MCF 10A (cell line): Measurements from ENCODE around the gene ERC2. TPM values are rescaled to one million over a fixed set of nuclear protein-coding genes. Genes with fewer than 3 reads are reported as not detected.

ENCODE experiments used
- BruUV-seq: library from RNA; stranded (reverse); fragments of 400-500 nt; replicated peaks from 2 replicates; lab custom pipeline; 2021; lab: Mats Ljungman, UMichigan
- CTCF ChIA-PET: fragments of 300-600 bp; sonication (Branson Sonifier 250); formaldehyde crosslinking; extraction: SDS; loops from one replicate; lab custom pipeline; 2021; ENCODE audit warnings: antibody characterized with exemption, inconsistent platforms; lab: Yijun Ruan, JAX
- POLR2A ChIA-PET: fragments of 300-600, 350-650 bp; sonication (Branson Sonifier 250); formaldehyde crosslinking; extraction: SDS; loops from one replicate; lab custom pipeline; 2020; ENCODE audit warnings: antibody characterized with exemption, inconsistent platforms; lab: Yijun Ruan, JAX
- DNase-seq: peaks from one replicate; pipeline ENCODE4 v3.0.0-alpha.2; 2018; ENCODE audit not compliant: unreplicated experiment
- H3K27ac Mint-ChIP-seq: one replicate; pipeline ENCODE4 v1.8.0; 2022; ENCODE audit warnings: mild to moderate bottlenecking, low read depth, mixed read lengths; ENCODE audit not compliant: unreplicated experiment
- H3K27me3 Mint-ChIP-seq: one replicate; pipeline ENCODE4 v1.8.0; 2022; ENCODE audit warnings: mixed read lengths; ENCODE audit not compliant: insufficient read depth, unreplicated experiment
- H3K36me3 Mint-ChIP-seq: one replicate; pipeline ENCODE4 v1.8.0; 2022; ENCODE audit warnings: mild to moderate bottlenecking, moderate library complexity, mixed read lengths; ENCODE audit not compliant: insufficient read depth, unreplicated experiment
- H3K4me1 Mint-ChIP-seq: one replicate; pipeline ENCODE4 v1.8.0; 2022; ENCODE audit warnings: mixed read lengths; ENCODE audit not compliant: insufficient read depth, unreplicated experiment
- H3K4me3 Mint-ChIP-seq: one replicate; pipeline ENCODE4 v1.8.0; 2022; ENCODE audit warnings: mild to moderate bottlenecking, moderate library complexity, mixed read lengths; ENCODE audit not compliant: unreplicated experiment
- H3K9me3 Mint-ChIP-seq: one replicate; pipeline ENCODE4 v1.8.0; 2022; ENCODE audit warnings: mixed read lengths; ENCODE audit not compliant: unreplicated experiment
- CTCF ChIP-seq: fragments of 200-600 bp; IDR thresholded peaks from one replicate; pipeline ENCODE4 v1.8.0; 2022; ENCODE audit warnings: antibody characterized with exemption, mild to moderate bottlenecking; ENCODE audit not compliant: unreplicated experiment
- intact Hi-C: fragments of 100-400 bp; cut with micrococcal nuclease; formaldehyde crosslinking; loops from 2 replicates; pipeline ENCODE4 v1.14.1; 2022
- total RNA-seq: library from RNA; stranded (reverse); gene quantifications from 2 replicates; pipeline ENCODE4 v1.2.3, GENCODE V29; 2022

Gene ERC2
- total RNA-seq, 1 experiment from 2014 or later: 0.42 TPM

GRCh38 chr3:55486857-55487380 is 981.3 kb downstream of the ERC2 start, which contains the start of gene WNT5A:
TSS of gene WNT5A (minus strand) at chr3:55487306. CDS start at chr3:55486985, 321 bp downstream.
- Mint-ChIP-seq H3K9me3 (no peaks in the 10 kb centered on the region), H3K4me1 (peaks cover 32% of the 10 kb centered on the region), H3K36me3 (peaks cover 5% of the 10 kb centered on the region), H3K4me3 (peak within 1 kb of the TSS; percentile 97), H3K27ac (peak within 1 kb of the TSS; percentile 79), H3K27me3 (no peaks in the 10 kb centered on the region)
- intact Hi-C loops: loop anchor here (2.0 to 10.0 kb wide), 7 partner anchors 135 to 630 kb away; no protein-coding TSS in a partner anchor
- peak; percentile 56 for DNase-seq
- BruUV-seq: no TSS peak
- POLR2A ChIA-PET: interaction anchor here (0.6 to 2.2 kb wide), 14 partner anchors 10 to 764 kb away, joined by 3 to 11 read pairs (median 4); no protein-coding TSS in a partner anchor
- TF ChIP-seq CTCF: no peak
- CTCF ChIA-PET: interaction anchor here (0.6 to 2.8 kb wide), 21 partner anchors 9 to 769 kb away, joined by 3 to 28 read pairs (median 4); no protein-coding TSS in a partner anchor

DNA sequence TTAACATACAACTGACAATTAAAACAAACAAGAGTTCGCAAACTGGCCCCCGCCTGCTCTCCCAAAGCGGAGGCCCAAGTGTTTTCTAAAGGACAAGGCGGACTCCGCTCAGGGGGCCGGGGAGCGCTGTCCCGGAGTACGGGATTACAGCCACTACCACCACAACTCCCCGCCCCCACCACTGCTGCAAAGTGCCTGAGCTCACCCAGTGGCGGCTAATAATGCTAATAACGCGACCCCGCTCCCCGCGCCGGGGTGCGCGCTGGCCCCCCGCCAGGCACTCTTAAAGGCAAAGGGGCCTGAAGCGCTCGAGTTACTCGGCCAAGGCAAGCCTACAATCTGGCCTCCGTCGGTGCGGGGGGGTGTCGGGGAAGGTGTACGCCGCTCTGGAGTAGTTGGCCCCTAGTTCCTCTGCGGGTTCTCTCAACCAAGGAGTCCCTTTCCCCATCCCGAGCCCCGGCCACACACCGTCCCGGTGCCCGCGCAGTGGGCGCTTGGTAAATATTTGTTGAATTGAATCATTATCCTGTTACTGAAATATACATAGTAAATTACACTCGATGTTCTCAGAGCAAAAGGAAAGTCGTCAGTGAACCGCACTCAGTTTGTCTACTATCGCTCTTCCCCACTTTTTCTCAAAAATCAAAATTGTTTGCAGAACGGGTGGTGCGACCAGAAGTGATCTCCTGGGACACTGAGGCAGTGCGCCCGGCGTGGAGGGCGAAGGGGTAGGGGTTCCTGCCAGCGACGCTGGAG is 982.0 kb downstream of the ERC2 start:
- BruUV-seq: TSS peak; percentile 44
- Mint-ChIP-seq H3K4me3 (peak overlapping the region; percentile 97), H3K27me3 (no peaks in the 10 kb centered on the region), H3K4me1 (peaks cover 25% of the 10 kb centered on the region), H3K9me3 (no peaks in the 10 kb centered on the region), H3K36me3 (peaks cover 5% of the 10 kb centered on the region), H3K27ac (peak overlapping the region; percentile 79)
- CTCF ChIA-PET: interaction anchor here (0.6 to 2.8 kb wide), 14 partner anchors 9 to 1440 kb away, joined by 3 to 28 read pairs (median 4); no protein-coding TSS in a partner anchor
- intact Hi-C loops: loop anchor here (2.0 to 10.0 kb wide), 7 partner anchors 136 to 629 kb away; no protein-coding TSS in a partner anchor
- TF ChIP-seq CTCF: no peak
- DNase-seq: peak; percentile 58
- POLR2A ChIA-PET: interaction anchor here (0.6 to 2.2 kb wide), 11 partner anchors 9 to 765 kb away, joined by 3 to 11 read pairs (median 4); no protein-coding TSS in a partner anchor

- H3K27me3 Mint-ChIP-seq: no peaks in the 10 kb centered on the region
- CTCF ChIA-PET: interaction anchor here (0.6 to 2.8 kb wide), 17 partner anchors 19 to 1439 kb away, joined by 3 to 28 read pairs (median 3); no protein-coding TSS in a partner anchor
- DNase-seq: peak; percentile 81
- POLR2A ChIA-PET: interaction anchor here (0.8 to 1.6 kb wide), 3 partner anchors 9 to 399 kb away, joined by 3 to 4 read pairs (median 3); no protein-coding TSS in a partner anchor
- H3K27ac Mint-ChIP-seq: peak overlapping the region; percentile 79
- peaks cover 5% of the 10 kb centered on the region for H3K36me3 Mint-ChIP-seq
- TF ChIP-seq CTCF: peak; percentile 63
- intact Hi-C loops: loop anchor here (1.0 to 10.0 kb wide), 8 partner anchors 137 to 628 kb away; no protein-coding TSS in a partner anchor
- H3K4me3 Mint-ChIP-seq: peak overlapping the region; percentile 97
- H3K9me3 Mint-ChIP-seq: no peaks in the 10 kb centered on the region
- no TSS peak for BruUV-seq
- peaks cover 22% of the 10 kb centered on the region for H3K4me1 Mint-ChIP-seq
These were observed 983.2 kb downstream of the ERC2 start for GRCh38 chr3:55484801-55485791.
